Ascending aorta (tissue), 2 donors: ENCODE measurements around the gene RGS4. TPM values are rescaled to one million over a fixed set of nuclear protein-coding genes. Genes with fewer than 3 reads are reported as not detected.

Experiments
- DNase-seq, 2 donors: peaks; one replicate each; pipeline ENCODE4 v3.0.0-alpha.2; 2019; ENCODE audit warnings: low spot score in 2 of 2
- H3K27ac ChIP-seq, 2 donors: fragments of 200-600 bp; sonication (generic); one replicate each; pipeline ENCODE4 v1.5.1; 2016 to 2017; ENCODE audit warnings: mild to moderate bottlenecking in 1 of 2
- H3K27me3 ChIP-seq: fragments of 200-600 bp; sonication (generic); one replicate; pipeline ENCODE4 v1.5.1; 2017
- H3K36me3 ChIP-seq, 2 donors: fragments of 200-600 bp; sonication (generic); one replicate each; pipeline ENCODE4 v1.5.1; 2016
- H3K4me1 ChIP-seq, 2 donors: fragments of 200-600 bp; sonication (generic); one replicate each; pipeline ENCODE4 v1.5.1; 2016 to 2017; ENCODE audit warnings: mild to moderate bottlenecking in 1 of 2
- H3K4me3 ChIP-seq, 2 donors: fragments of 200-600 bp; sonication (generic); one replicate each; pipeline ENCODE4 v1.5.1; 2016 to 2017; ENCODE audit warnings: mild to moderate bottlenecking in 1 of 2
- H3K9me3 ChIP-seq, 2 donors: fragments of 200-600 bp; sonication (generic); one replicate each; pipeline ENCODE4 v1.5.1; 2016
- CTCF ChIP-seq, 3 experiments: fragments of 200-600 bp in 2 of 3; fragments of 450-650 bp in 1 of 3; sonication (generic) in 2 of 3; IDR thresholded peaks; one replicate each; pipeline ENCODE4 v1.5.1; 2016 to 2019; ENCODE audit warnings: antibody characterized with exemption in 3 of 3, mild to moderate bottlenecking in 1 of 3, moderate library complexity in 1 of 3
- intact Hi-C: fragments of 100-400 bp; cut with DNase I; formaldehyde crosslinking; loops from one replicate; pipeline ENCODE4 v1.15.1; 2023
- total RNA-seq: library from RNA; depleted of rRNA; stranded (reverse); fragments of >200 nt; gene quantifications from one replicate; pipeline ENCODE4 v1.1.0, GENCODE V29; 2016

The RGS4 gene
- total RNA-seq, 1 donor from 2014 or later = 57.5 TPM

GRCh38 chr1:163074004-163074403 is 4.8 kb downstream of the RGS4 start:
- TF ChIP-seq CTCF (IDR thresholded peaks at IDR 0.05) = no peak
- Histone ChIP-seq H3K4me1 (peaks cover 0 to 16% of the 10 kb centered on the region in 2 donors), H3K27ac (peak overlapping the region in 1 of 2 donors; percentile 47), H3K27me3 (no peaks in the 10 kb centered on the region), H3K9me3 (no peaks in the 10 kb centered on the region), H3K4me3 (no peak overlapping the region), H3K36me3 (peaks cover 11 to 21% of the 10 kb centered on the region in 2 donors)
- intact Hi-C loops = no loop called here
- DNase-seq = no peak

GRCh38 chr1:163074716-163075284 is 5.6 kb downstream of the RGS4 start:
- intact Hi-C loops = no loop called here
- H3K9me3 ChIP-seq = no peaks in the 10 kb centered on the region
- peaks cover 0 to 16% of the 10 kb centered on the region in 2 donors for H3K4me1 ChIP-seq
- H3K36me3 ChIP-seq = peaks cover 11 to 21% of the 10 kb centered on the region in 2 donors
- DNase-seq = no peak
- peak overlapping the region in 1 of 2 donors; percentile 47 for H3K27ac ChIP-seq
- TF ChIP-seq CTCF (IDR thresholded peaks at IDR 0.05) = no peak
- H3K4me3 ChIP-seq = no peak overlapping the region
- H3K27me3 ChIP-seq = no peaks in the 10 kb centered on the region

GRCh38 chr1:163076044-163076443 is 6.9 kb downstream of the RGS4 start:
- H3K36me3 ChIP-seq = peaks cover 11 to 21% of the 10 kb centered on the region in 2 donors
- intact Hi-C loops = no loop called here
- DNase-seq = no peak
- no peaks in the 10 kb centered on the region for H3K9me3 ChIP-seq
- no peak for TF ChIP-seq CTCF (IDR thresholded peaks at IDR 0.05)
- H3K4me3 ChIP-seq = no peak overlapping the region
- peaks cover 0 to 13% of the 10 kb centered on the region in 2 donors for H3K4me1 ChIP-seq
- no peaks in the 10 kb centered on the region for H3K27me3 ChIP-seq
- H3K27ac ChIP-seq = peak overlapping the region in 1 of 2 donors; percentile 16

- intact Hi-C loops = no loop called here
- TF ChIP-seq CTCF (IDR thresholded peaks at IDR 0.05) = no peak
- peak overlapping the region in 1 of 2 donors; percentile 16 for H3K27ac ChIP-seq
- no peak overlapping the region for H3K4me3 ChIP-seq
- no peaks in the 10 kb centered on the region for H3K27me3 ChIP-seq
- no peaks in the 10 kb centered on the region for H3K9me3 ChIP-seq
- peaks cover 11 to 21% of the 10 kb centered on the region in 2 donors for H3K36me3 ChIP-seq
- peaks cover 0 to 12% of the 10 kb centered on the region in 2 donors for H3K4me1 ChIP-seq
- no peak for DNase-seq
Observed at GRCh38 chr1:163076446-163076845, 7.3 kb downstream of the RGS4 start.

GRCh38 chr1:163076981-163077761 is 8.0 kb downstream of the RGS4 start:
- H3K36me3 ChIP-seq = peaks cover 11 to 21% of the 10 kb centered on the region in 2 donors
- peaks cover 0 to 10% of the 10 kb centered on the region in 2 donors for H3K4me1 ChIP-seq
- no peaks in the 10 kb centered on the region for H3K27me3 ChIP-seq
- H3K9me3 ChIP-seq = no peaks in the 10 kb centered on the region
- H3K27ac ChIP-seq = no peak overlapping the region
- intact Hi-C loops = no loop called here
- DNase-seq = no peak
- no peak overlapping the region for H3K4me3 ChIP-seq
- no peak for TF ChIP-seq CTCF (IDR thresholded peaks at IDR 0.05)
